GM18951 (cell line): ENCODE data around the gene PTPN11.

ENCODE experiments used
- POLR2A ChIP-seq: IDR thresholded peaks from 4 replicates; pipeline ENCODE4 v1.6.1; 2011; ENCODE audit warnings: mild to moderate bottlenecking; ENCODE audit not compliant: insufficient read length, insufficient read depth; ENCODE audit errors: extremely low read depth
- in situ Hi-C: fragments of 300-500 bp; cut with MboI; formaldehyde crosslinking; loops from one replicate; pipeline ENCODE4 v1.12.0; 2022; ENCODE audit warnings: low sequenced_read_pairs, mixed read lengths, inconsistent platforms; ENCODE audit not compliant: unreplicated experiment

The PTPN11 gene

DNA sequence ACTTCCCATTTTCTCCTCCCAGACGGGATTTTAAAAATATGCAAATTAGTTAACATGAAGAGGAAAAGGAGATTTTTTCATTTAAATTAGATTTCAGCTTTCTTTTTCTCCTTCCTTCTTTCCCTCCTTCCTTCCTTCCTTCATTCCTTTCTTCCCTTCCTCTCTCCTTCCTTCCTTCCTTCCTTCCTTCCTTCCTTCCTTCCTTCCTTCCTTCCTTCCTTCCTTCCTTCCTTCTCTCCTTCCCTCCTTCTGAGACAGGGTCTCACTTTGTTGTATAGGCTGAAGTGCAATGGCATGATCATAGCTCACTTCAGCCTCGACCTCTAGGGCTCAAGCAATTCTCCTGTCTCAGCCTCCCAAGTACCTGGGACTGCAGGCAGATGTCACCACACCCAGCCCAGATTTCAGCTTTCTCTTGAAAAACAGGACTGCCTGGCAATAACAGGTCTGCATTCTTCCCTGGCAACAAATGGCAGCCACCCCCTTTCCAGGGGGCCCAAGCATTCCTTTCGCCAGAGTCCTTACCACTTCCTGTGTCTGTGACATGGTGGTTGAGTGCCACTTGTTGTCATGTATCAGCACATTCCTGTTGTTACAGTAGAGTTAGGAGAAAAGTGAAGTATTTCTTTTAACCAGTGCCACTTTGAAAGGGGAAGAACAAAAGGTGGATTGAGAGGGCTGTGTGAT, 119.1 kb downstream of the PTPN11 start:
- in situ Hi-C loops: no loop called here
- no peak for TF ChIP-seq POLR2A

DNA sequence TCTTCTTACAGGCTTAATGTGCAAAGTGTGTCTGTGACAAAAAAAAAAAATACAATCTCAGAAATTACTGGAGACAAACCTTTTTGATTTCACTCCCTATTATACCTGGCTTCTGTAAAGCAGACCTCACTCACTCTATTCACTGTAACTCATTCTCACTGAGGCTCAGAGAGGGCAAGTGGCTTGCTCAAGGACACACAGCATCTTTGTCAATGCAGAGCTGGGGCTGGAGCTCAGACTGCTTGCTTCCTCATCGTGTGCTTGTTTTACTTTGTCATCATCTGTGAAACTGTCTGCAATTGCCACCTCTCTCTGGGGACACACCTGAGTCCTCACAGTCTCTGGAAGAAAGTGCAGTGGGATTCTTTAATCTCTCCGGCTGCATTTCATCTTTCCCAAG, 120.0 kb downstream of the PTPN11 start:
- in situ Hi-C loops: no loop called here
- no peak for TF ChIP-seq POLR2A

DNA sequence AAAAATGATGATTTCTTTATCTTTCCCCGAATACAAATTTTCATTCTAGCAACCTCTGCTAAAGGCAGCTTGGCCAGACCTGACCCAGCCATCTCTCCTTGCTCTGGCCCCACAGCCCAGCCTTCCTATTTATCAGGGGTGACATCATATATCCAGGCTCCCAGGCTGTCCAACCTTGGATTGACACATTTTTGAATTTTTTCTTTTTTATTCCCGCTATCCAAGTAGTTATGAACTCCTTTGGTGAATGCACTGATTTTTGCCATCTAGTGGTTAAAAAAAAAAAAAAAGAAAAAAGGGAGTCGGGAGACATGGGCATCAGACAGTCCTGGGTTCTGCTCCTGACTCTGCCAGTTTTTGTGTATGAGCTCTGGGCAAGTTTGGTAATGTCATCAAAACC, 120.5 kb downstream of the PTPN11 start:
- in situ Hi-C loops: no loop called here

DNA sequence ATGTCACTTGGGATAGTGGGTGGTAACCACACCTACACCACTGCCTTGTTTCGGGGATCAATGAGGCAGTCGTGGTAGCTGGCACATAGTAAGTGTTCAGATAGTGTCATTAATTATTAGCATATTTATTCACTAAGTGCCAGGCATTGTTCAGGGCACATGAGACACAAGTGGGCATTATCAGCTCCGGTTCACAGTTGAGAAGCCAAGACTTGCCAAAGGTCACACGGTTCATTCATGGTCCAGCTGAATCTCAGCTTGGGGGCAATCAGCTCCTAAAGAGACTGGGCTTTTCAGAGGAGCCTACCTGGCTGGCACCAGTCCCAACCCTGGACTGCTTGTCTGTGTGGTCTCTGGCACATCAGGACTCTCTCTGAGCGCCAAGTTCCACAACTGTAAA, 121.3 kb downstream of the PTPN11 start:
- TF ChIP-seq POLR2A: no peak
- in situ Hi-C loops: no loop called here

More for the DNA sequence above, 120.5 kb downstream of the PTPN11 start:
- TF ChIP-seq POLR2A: no peak

DNA sequence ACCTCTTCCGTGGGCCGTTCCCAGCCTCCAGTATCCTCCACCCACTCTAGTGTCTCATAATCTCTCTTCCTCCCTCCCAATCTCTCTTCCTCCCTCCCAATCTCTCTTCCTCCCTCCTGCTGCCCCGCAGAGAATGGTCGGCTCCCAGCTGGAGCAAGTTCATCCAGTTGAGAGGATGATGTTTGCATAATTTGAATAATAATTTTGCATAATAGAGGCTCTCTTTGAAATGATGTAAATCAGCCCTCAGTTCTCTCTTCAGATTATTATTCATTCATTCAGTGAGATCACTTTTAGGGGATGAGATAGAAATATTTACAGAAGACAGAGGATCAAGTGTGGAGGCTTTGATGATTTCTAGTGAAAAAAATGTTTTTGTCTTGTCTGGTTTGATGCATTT, 125.0 kb downstream of the PTPN11 start:
- TF ChIP-seq POLR2A: no peak
- in situ Hi-C loops: no loop called here

DNA sequence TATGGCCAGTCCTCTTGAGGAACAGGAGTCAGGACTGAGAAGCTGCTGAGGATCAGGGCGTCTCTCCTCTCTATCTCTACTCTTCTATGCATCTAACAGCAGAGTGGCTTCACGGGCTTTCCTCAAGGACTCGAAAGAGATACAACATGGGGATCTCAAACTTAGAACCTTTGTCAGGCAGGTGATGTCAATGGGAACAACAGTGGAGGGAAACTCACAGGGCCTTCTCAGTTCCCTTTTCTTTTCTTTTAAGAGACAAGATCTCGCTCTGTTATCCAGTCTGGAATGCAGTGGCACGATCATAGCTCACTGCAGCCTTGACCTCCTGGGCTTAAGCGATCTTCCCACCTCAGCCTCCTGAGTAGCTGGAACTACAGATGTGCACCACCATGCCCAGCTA, 127.6 kb downstream of the PTPN11 start:
- in situ Hi-C loops: no loop called here
- TF ChIP-seq POLR2A: no peak

DNA sequence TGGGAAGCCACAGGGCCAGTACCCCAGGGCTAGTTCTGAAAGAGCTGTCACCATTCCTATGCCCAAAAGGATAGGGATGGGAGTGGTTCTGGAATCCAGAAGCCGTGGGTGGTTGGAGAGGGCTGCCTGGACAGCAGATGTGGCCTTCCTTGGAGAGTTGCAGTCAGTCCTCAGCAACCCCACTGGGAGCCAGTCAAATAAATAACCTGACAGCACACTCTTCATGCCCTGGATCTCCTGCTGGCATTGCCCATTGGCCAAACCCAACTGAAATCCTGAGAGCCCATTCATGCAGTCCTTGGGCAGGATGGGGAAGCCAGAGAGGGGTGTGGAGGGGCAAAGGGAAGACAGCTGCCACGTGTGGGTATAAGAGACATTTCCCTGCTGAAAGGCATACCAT, 128.2 kb downstream of the PTPN11 start:
- TF ChIP-seq POLR2A: no peak
- in situ Hi-C loops: no loop called here

DNA sequence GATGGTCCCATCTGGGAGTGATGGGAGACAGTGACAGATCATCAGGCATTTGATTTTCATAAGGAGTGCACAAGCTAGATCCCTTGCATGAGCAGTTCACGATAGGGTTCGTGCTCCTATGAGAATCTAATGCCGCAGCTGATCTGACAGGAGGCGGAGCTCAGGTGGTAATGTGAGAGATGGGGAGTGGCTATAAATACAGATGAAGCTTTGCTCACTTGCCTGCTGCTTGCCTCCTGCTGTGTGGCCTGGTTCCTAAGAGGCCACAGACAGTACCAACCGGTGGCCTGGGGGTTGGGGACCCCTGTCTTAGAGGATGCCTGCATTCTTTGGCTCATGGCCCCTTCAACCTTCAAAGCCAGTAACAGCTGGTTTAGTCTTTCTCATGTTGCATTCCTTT, 130.3 kb downstream of the PTPN11 start:
- in situ Hi-C loops: no loop called here
- no peak for TF ChIP-seq POLR2A

DNA sequence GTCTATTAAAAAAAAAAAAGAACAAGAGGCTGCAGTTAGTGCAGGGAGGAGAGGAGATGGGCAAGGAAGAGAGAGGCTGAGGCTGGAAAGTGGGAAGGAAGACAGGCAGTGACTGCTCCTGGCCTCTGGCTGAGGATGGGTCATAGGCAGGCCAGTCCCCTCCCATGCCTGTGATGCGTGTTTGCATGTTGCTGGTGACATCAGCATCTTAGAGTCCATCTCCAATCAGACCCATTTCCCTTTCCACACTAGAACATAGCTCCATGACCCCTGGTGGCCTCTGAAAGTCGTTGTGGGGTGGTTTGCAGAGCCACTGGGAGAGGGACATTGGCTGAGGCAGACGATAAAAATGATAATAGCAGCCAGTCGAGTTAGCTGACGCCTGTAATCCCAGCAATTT, 132.9 kb downstream of the PTPN11 start:
- TF ChIP-seq POLR2A: no peak
- in situ Hi-C loops: no loop called here

DNA sequence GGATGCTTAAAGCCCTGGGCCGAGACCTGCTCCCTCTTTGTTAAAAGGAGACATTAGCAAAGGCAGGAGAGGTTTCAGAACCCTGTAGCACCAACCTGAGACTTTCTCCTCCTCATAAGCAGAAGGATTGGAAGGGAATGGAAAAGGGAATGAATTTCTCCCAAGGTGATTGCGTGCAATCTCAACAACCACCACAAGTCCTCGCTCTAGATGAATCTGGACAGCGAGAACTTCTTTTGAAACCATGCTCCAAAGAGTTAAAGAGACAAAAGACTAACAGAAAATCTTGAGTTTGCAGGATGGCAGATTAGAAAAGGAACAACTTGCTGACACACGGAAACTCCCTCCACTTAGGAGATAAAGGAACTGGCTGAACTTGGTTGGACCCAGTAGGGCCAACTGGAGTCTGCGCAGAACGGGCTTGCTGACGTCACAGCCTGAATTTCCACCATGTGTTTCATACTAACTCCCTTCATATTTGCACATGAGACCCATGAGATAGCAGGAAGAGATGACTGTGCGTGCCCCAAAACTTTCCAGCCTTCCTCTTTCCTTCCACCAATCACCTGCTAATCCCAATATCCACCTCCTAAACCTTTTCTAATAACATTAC, 137.0 kb downstream of the PTPN11 start:
- in situ Hi-C loops: no loop called here

DNA sequence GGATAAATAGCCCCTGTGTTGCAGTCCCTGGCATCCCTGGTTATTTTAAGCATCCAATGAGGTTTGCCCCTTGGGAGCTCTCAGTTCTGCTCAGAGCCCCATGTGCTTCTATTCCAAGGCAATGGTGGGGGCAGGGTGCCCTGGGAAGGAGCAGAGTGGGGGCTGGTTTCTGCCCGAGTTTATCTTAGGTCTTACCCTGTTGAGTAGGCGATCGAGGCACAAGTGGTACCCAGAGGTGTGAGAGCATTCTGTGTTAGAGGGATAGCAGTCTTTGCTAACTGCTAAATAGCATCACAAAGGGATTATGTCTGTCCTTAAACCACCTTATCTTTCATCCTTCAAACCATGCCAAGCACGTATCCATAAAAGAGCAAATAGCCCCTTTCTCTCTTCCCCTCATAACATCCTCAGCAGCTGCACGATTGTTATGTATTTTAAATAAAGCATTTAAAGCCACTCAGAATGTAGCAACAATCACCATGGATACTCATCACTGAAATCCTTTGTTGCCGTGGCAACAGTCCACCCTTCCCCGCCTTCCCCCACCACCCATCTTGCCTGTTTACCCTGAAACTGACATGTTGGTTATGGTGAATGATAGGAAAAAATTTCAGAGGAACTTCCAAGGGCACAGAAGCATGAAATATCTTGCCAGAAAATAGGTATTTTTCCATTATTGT, 139.3 kb downstream of the PTPN11 start:
- no peak for TF ChIP-seq POLR2A
- in situ Hi-C loops: no loop called here

More for the DNA sequence above, 137.0 kb downstream of the PTPN11 start:
- no peak for TF ChIP-seq POLR2A
